ENCODE measurements around the gene JCHAIN.
"Not testable (repeated sequence)": the region's sequence is repeated elsewhere in the genome, so short reads cannot be mapped to it uniquely, and the experiment has no call there.

JCHAIN gene

GRCh38 chr4:70666369-70666768 is at the start of gene JCHAIN:
Gene JCHAIN, minus strand, starts transcription at chr4:70666508. Its CDS starts 18 bp downstream, at chr4:70666490.
- no peak for DNase-seq

GRCh38 chr4:70715097-70715496 is 48.8 kb upstream of the JCHAIN start:
- no peak for DNase-seq

GRCh38 chr4:70714079-70714887 is 48.0 kb upstream of the JCHAIN start:
- DNase-seq: no peak

GRCh38 chr4:70713453-70714078 is 47.3 kb upstream of the JCHAIN start:
- DNase-seq: no peak

- no peak for DNase-seq
These were observed 46.5 kb upstream of the JCHAIN start for GRCh38 chr4:70712604-70713452.

- DNase-seq: no peak
These were observed 45.8 kb upstream of the JCHAIN start for GRCh38 chr4:70712150-70712549.

GRCh38 chr4:70711599-70711998 is 45.3 kb upstream of the JCHAIN start:
- no peak for DNase-seq

- peak; percentile 35 for DNase-seq
These were observed 43.4 kb upstream of the JCHAIN start for GRCh38 chr4:70709611-70710205.

GRCh38 chr4:70706516-70706915 is 40.2 kb upstream of the JCHAIN start:
- no peak for DNase-seq

- DNase-seq: no peak
These were observed 39.7 kb upstream of the JCHAIN start for GRCh38 chr4:70706044-70706461.

- DNase-seq: peak; percentile 6
These were observed 39.1 kb upstream of the JCHAIN start for GRCh38 chr4:70705183-70706043.

- DNase-seq: no peak
These were observed 38.5 kb upstream of the JCHAIN start for GRCh38 chr4:70704931-70705182.

GRCh38 chr4:70704215-70704930 is 38.1 kb upstream of the JCHAIN start:
- DNase-seq: peak; percentile 71

- peak; percentile 16 for DNase-seq
These were observed 37.4 kb upstream of the JCHAIN start for GRCh38 chr4:70703619-70704214.

- not testable (repeated sequence) for DNase-seq
These were observed 36.3 kb upstream of the JCHAIN start for GRCh38 chr4:70702592-70702991.

- no peak for DNase-seq
These were observed 35.0 kb upstream of the JCHAIN start for GRCh38 chr4:70701271-70701670.

GRCh38 chr4:70700712-70701111 is 34.4 kb upstream of the JCHAIN start:
- no peak for DNase-seq

- DNase-seq: not testable (repeated sequence)
These were observed 32.1 kb upstream of the JCHAIN start for GRCh38 chr4:70698435-70698834.

GRCh38 chr4:70694633-70695032 is 28.3 kb upstream of the JCHAIN start:
- not testable (repeated sequence) for DNase-seq

GRCh38 chr4:70691661-70692060 is 25.4 kb upstream of the JCHAIN start:
- DNase-seq: no peak

GRCh38 chr4:70688795-70689231 is 22.5 kb upstream of the JCHAIN start:
- no peak for DNase-seq

All from DMS79 (cell line).